HepG2 (cell line): ENCODE results near the gene PDK2. TPM values are rescaled to one million over a fixed set of nuclear protein-coding genes. Genes with fewer than 3 reads are reported as not detected.

ENCODE experiments used
- ATM ChIP-seq: fragments of 450-650 bp; IDR thresholded peaks from 2 replicates; pipeline ENCODE4 v1.7.1; 2017; ENCODE audit warnings: mild to moderate bottlenecking, borderline replicate concordance
- BHLHE40 ChIP-seq: IDR thresholded peaks from 2 replicates; pipeline ENCODE4 v1.6.1; 2011; ENCODE audit warnings: low read length, improper control_type of control experiment
- ETV5 ChIP-seq: IDR thresholded peaks from 2 replicates; pipeline ENCODE4 v1.6.1; 2018; ENCODE audit warnings: missing biosample characterization, missing genetic modification reagents, inconsistent platforms, borderline replicate concordance
- GATAD2A ChIP-seq: IDR thresholded peaks from 2 replicates; pipeline ENCODE4 v1.6.1; 2016
- HCFC1 ChIP-seq: fragments of 150-350 bp; IDR thresholded peaks from 2 replicates; pipeline ENCODE4 v1.6.1; 2014; ENCODE audit warnings: low read depth, low read length
- KAT2B ChIP-seq: fragments of 150-350 bp; IDR thresholded peaks from 2 replicates; pipeline ENCODE4 v1.6.1; 2014; ENCODE audit warnings: low read depth, low read length, borderline replicate concordance
- KAT8 ChIP-seq: IDR thresholded peaks from 2 replicates; pipeline ENCODE4 v1.6.1; 2016; ENCODE audit warnings: missing genetic modification reagents, missing compliant biosample characterization
- KDM3A ChIP-seq: IDR thresholded peaks from 2 replicates; pipeline ENCODE4 v1.6.1; 2018; ENCODE audit warnings: low read depth, missing compliant biosample characterization
- LCORL ChIP-seq, 2 experiments: fragments of 450-650 bp in 1 of 2; sonication (generic) in 1 of 2; formaldehyde crosslinking in 1 of 2; IDR thresholded peaks; 2 replicates each; pipeline versions ENCODE4 v1.5.0 to v1.6.1; 2017 to 2020; ENCODE audit warnings: antibody characterized with exemption in 1 of 2, missing genetic modification reagents in 1 of 2
- MEIS2 ChIP-seq: sonication (generic); formaldehyde crosslinking; IDR thresholded peaks from 2 replicates; pipeline ENCODE4 v1.9.0; 2021; ENCODE audit warnings: mild to moderate bottlenecking, missing genetic modification reagents
- NR0B2 ChIP-seq: sonication (generic); formaldehyde crosslinking; IDR thresholded peaks from 2 replicates; pipeline ENCODE4 v1.4.0; 2020; ENCODE audit warnings: mild to moderate bottlenecking, missing genetic modification reagents
- SALL2 ChIP-seq: sonication (generic); formaldehyde crosslinking; IDR thresholded peaks from 2 replicates; pipeline ENCODE4 v1.8.1; 2023; ENCODE audit warnings: mild to moderate bottlenecking, missing genetic modification reagents, inconsistent platforms
- SUZ12 ChIP-seq: fragments of 150-350 bp; IDR thresholded peaks from 2 replicates; pipeline ENCODE4 v1.6.1; 2014; ENCODE audit warnings: low read depth, low read length
- TBX2 ChIP-seq: sonication (generic); formaldehyde crosslinking; IDR thresholded peaks from 2 replicates; pipeline ENCODE4 v1.5.0; 2020; ENCODE audit warnings: missing genetic modification reagents, mild to moderate bottlenecking, borderline replicate concordance
- ZBTB38 ChIP-seq: sonication (generic); formaldehyde crosslinking; IDR thresholded peaks from 2 replicates; pipeline ENCODE4 v1.5.1; 2020; ENCODE audit warnings: mild to moderate bottlenecking, missing genetic modification reagents
- ZFP90 ChIP-seq: sonication (generic); formaldehyde crosslinking; IDR thresholded peaks from 2 replicates; pipeline ENCODE4 v1.8.0; 2022; ENCODE audit warnings: missing genetic modification reagents, mild to moderate bottlenecking, inconsistent platforms, borderline replicate concordance
- ZFY ChIP-seq: sonication (generic); formaldehyde crosslinking; IDR thresholded peaks from 2 replicates; pipeline ENCODE4 v1.4.0; 2020; ENCODE audit warnings: missing genetic modification reagents
- ZNF570 ChIP-seq: sonication (generic); formaldehyde crosslinking; IDR thresholded peaks from 2 replicates; pipeline ENCODE4 v1.4.0; 2020; ENCODE audit warnings: mild to moderate bottlenecking, missing genetic modification reagents, borderline replicate concordance
- ZNF629 ChIP-seq: sonication (generic); formaldehyde crosslinking; conservative IDR thresholded peaks from 2 replicates; pipeline ENCODE4 v1.5.0; 2020; ENCODE audit warnings: missing genetic modification reagents
- ZNF75D ChIP-seq: sonication (generic); formaldehyde crosslinking; IDR thresholded peaks from 2 replicates; pipeline ENCODE4 v1.8.1; 2023; ENCODE audit warnings: missing genetic modification reagents, mild to moderate bottlenecking, borderline replicate concordance
- ZSCAN29 ChIP-seq: sonication (generic); formaldehyde crosslinking; conservative IDR thresholded peaks from 2 replicates; pipeline ENCODE4 v1.4.0; 2020; ENCODE audit warnings: mild to moderate bottlenecking, missing genetic modification reagents
- polyA plus RNA-seq, 8 experiments: library from polyadenylated mRNA; depleted of rRNA in 3 of 8; stranded (reverse) in 7 of 8; unstranded in 1 of 8; fragments of >200 nt; fragmentation: Illumina TruSeq in 4 of 8; extraction: Trizol in 4 of 8; gene quantifications; 2 replicates each; pipeline versions ENCODE4 v1.2.1 to v1.2.3, GENCODE V29; 2011 to 2016; ENCODE audit warnings: low read depth in 4 of 8, missing spikeins in 1 of 8, mixed read lengths in 1 of 8; ENCODE audit not compliant: insufficient read depth in 1 of 8
- total RNA-seq, 5 experiments: library from RNA; depleted of rRNA; stranded (reverse); fragments of >200 nt; fragmentation: Illumina TruSeq; extraction: Trizol; gene quantifications; 2 replicates each; pipeline ENCODE4 v1.2.3, GENCODE V29; 2016; ENCODE audit warnings: low read depth in 1 of 5
- TF ChIP-seq, protein P1 (sequence below): sonication (generic); formaldehyde crosslinking; IDR thresholded peaks from 2 replicates; pipeline ENCODE4 v1.5.1; 2020; ENCODE audit warnings: mild to moderate bottlenecking, missing genetic modification reagents, moderate library complexity
- TF ChIP-seq, protein P2 (sequence below): sonication (generic); formaldehyde crosslinking; IDR thresholded peaks from 2 replicates; pipeline ENCODE4 v1.5.1; 2020; ENCODE audit warnings: mild to moderate bottlenecking, moderate library complexity, missing genetic modification reagents
- TF ChIP-seq, protein P3 (sequence below): IDR thresholded peaks from 2 replicates; pipeline ENCODE4 v1.6.1; 2016; ENCODE audit warnings: mild to moderate bottlenecking, missing biosample characterization, missing genetic modification reagents

Gene PDK2
- total and polyA plus RNA-seq, 2 of the 13 experiments (the other 11 are each of a cell fraction or from before 2014, with no cell fraction given), result 18.5 to 59.7 TPM

DNA sequence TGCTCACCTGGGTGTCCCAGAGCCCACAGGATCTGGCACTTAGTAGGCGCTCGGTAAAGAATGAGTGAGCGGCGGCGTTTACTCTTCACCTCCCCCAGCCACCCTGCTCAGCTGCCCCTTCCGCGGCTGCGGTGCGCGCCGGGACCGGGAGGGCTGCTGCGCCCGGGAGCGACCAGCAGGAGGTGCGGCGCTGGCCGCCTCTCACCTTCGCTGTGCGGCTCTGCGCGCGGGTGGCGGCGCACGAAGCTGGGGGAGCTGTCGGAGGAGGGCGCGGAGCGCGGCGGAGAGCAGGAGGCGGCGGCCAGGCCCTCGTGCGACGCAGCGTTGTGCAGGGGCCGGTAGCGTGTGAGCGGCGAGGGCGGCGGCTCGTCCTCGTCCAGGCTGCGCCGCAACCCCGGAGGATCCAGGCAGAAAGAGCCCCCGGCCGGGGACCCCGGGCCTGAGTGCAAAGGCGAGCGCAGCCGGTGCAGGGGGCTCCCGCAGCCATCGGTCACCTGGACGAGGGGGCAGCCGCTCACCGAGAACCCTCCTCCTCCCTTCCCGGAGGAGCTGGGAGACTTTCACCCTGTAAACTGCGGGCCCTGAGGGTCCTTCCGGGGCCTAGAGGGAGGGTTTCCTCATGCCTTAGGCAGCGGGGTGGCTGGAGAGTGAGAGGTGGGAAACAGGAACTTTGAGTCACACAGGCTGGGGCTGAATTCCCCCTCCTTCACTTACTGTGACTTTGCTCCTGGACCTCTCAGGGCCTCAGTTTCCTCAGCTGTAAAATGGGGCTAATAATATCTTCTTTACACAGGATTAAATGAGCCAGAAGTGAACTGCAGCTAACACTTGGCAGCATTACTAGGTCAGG is 22.3 kb downstream of the PDK2 start (continued):
- 0 out of 2 replicates have a peak, but pooled peaks have one; percentile 48 for TF ChIP-seq MEIS2 (CRISPR knock-in tag)
- no peak for TF ChIP-seq ZNF570 (CRISPR knock-in tag)
- TF ChIP-seq, protein P1, sequence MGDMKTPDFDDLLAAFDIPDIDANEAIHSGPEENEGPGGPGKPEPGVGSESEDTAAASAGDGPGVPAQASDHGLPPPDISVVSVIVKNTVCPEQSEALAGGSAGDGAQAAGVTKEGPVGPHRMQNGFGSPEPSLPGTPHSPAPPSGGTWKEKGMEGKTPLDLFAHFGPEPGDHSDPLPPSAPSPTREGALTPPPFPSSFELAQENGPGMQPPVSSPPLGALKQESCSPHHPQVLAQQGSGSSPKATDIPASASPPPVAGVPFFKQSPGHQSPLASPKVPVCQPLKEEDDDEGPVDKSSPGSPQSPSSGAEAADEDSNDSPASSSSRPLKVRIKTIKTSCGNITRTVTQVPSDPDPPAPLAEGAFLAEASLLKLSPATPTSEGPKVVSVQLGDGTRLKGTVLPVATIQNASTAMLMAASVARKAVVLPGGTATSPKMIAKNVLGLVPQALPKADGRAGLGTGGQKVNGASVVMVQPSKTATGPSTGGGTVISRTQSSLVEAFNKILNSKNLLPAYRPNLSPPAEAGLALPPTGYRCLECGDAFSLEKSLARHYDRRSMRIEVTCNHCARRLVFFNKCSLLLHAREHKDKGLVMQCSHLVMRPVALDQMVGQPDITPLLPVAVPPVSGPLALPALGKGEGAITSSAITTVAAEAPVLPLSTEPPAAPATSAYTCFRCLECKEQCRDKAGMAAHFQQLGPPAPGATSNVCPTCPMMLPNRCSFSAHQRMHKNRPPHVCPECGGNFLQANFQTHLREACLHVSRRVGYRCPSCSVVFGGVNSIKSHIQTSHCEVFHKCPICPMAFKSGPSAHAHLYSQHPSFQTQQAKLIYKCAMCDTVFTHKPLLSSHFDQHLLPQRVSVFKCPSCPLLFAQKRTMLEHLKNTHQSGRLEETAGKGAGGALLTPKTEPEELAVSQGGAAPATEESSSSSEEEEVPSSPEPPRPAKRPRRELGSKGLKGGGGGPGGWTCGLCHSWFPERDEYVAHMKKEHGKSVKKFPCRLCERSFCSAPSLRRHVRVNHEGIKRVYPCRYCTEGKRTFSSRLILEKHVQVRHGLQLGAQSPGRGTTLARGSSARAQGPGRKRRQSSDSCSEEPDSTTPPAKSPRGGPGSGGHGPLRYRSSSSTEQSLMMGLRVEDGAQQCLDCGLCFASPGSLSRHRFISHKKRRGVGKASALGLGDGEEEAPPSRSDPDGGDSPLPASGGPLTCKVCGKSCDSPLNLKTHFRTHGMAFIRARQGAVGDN (CRISPR knock-in tag), result peak; percentile 87
- no peak for TF ChIP-seq GATAD2A (CRISPR knock-in tag)
- TF ChIP-seq ZNF629 (CRISPR knock-in tag), result peak; percentile 89
- TF ChIP-seq BHLHE40, result 0 out of 2 replicates have a peak, but pooled peaks have one; percentile 30
- no peak; the same call in 1 of the 2 replicates for TF ChIP-seq NR0B2
- TF ChIP-seq, protein P2, sequence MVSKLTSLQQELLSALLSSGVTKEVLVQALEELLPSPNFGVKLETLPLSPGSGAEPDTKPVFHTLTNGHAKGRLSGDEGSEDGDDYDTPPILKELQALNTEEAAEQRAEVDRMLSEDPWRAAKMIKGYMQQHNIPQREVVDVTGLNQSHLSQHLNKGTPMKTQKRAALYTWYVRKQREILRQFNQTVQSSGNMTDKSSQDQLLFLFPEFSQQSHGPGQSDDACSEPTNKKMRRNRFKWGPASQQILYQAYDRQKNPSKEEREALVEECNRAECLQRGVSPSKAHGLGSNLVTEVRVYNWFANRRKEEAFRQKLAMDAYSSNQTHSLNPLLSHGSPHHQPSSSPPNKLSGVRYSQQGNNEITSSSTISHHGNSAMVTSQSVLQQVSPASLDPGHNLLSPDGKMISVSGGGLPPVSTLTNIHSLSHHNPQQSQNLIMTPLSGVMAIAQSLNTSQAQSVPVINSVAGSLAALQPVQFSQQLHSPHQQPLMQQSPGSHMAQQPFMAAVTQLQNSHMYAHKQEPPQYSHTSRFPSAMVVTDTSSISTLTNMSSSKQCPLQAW (CRISPR knock-in tag), result no peak
- no peak for TF ChIP-seq ATM
- peak; percentile 83 for TF ChIP-seq ZBTB38 (CRISPR knock-in tag)
- TF ChIP-seq SALL2 (CRISPR knock-in tag), result no peak
- TF ChIP-seq ETV5, result peak; percentile 18; the same call in 1 of the 2 replicates
- no peak for TF ChIP-seq ZNF75D (CRISPR knock-in tag)
- TF ChIP-seq HCFC1, result no peak
- TF ChIP-seq, protein P3, sequence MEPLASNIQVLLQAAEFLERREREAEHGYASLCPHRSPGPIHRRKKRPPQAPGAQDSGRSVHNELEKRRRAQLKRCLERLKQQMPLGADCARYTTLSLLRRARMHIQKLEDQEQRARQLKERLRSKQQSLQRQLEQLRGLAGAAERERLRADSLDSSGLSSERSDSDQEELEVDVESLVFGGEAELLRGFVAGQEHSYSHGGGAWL (CRISPR knock-in tag), result 0 out of 2 replicates have a peak, but pooled peaks have one; percentile 66
- no peak; the same call in 1 of the 2 replicates for TF ChIP-seq ZFP90 (CRISPR knock-in tag)
- TF ChIP-seq TBX2 (CRISPR knock-in tag), result peak; percentile 65; the same call in 1 of the 2 replicates
- TF ChIP-seq ZFY (CRISPR knock-in tag), result peak; percentile 47; the same call in 1 of the 2 replicates
- no peak for TF ChIP-seq KAT8
- no peak for TF ChIP-seq SUZ12
- TF ChIP-seq KAT2B, result no peak
- no peak for TF ChIP-seq ZSCAN29 (CRISPR knock-in tag)
- no peak for TF ChIP-seq LCORL (IDR thresholded peaks at IDR 0.05)
- no peak for TF ChIP-seq LCORL (CRISPR knock-in tag; IDR thresholded peaks at IDR 0.05)
- TF ChIP-seq KDM3A (CRISPR knock-in tag), result no peak
